Measurements from ENCODE around the gene HMCN2. TPM values are rescaled to one million over a fixed set of nuclear protein-coding genes. Genes with fewer than 3 reads are reported as not detected.

The HMCN2 gene
- 1 to 10 TPM; 3.7 to 3.9 TPM for total RNA-seq
- polyA plus RNA-seq (ENCODE audit: insufficient read length in 6 of 6), result 1 to 10 TPM in 1 of 6 donors, under 1 TPM in 5; 0.31 to 2.5 (median 0.51) TPM
- long read RNA-seq, donor 1, result 0 reads
- long read RNA-seq, donor 2, result 0 reads
- long read RNA-seq, donor 3, result 0 reads
- long read RNA-seq, donor 4, result 0 reads
- long read RNA-seq, donor 5, result 0 reads
- long read RNA-seq, donor 6, result 0 reads
- long read RNA-seq, donor 7, result 0 reads
- long read RNA-seq, donor 8, result 0 reads
- long read RNA-seq, donor 9, result 0 reads
- long read RNA-seq, donor 10, partial matches to known transcripts, result 0 of 1 reads
- long read RNA-seq, donor 10, other reads (novel, unspliced or antisense), result 1 of 1 reads
- long read RNA-seq, donor 11, result 0 reads
- long read RNA-seq, donor 12, result 0 reads

GRCh38 chr9:130265431-130266235, at the start of gene HMCN2:
Gene HMCN2 (plus strand): TSS chr9:130265760. CDS start chr9:130265879, 119 bp downstream.
- no peak for TF ChIP-seq CTCF (IDR thresholded peaks at IDR 0.05)
- peaks cover 33 to 79% of the 10 kb centered on the region in 2 donors for H3K27me3 ChIP-seq
- no peaks in the 10 kb centered on the region for H3K36me3 ChIP-seq
- DNase-seq (no peak), ATAC-seq (peak; percentile 42)
- intact Hi-C loops (cut with DNase I), result no loop called here
- no peak within 1 kb of the TSS for H3K27ac ChIP-seq
- peaks cover 0 to 23% of the 10 kb centered on the region in 2 donors for H3K4me1 ChIP-seq
- no peaks in the 10 kb centered on the region for H3K9me3 ChIP-seq
- H3K4me3 ChIP-seq, result peak within 1 kb of the TSS; percentile 17 to 23

GRCh38 chr9:130217838-130218237, 47.7 kb upstream of the HMCN2 start:
- Histone ChIP-seq H3K27me3 (no peaks in the 10 kb centered on the region), H3K36me3 (no peaks in the 10 kb centered on the region), H3K27ac (no peak overlapping the region), H3K4me1 (no peaks in the 10 kb centered on the region), H3K9me3 (no peaks in the 10 kb centered on the region), H3K4me3 (no peak overlapping the region)
- intact Hi-C loops (cut with DNase I), result no loop called here
- peak in 1 of 4 donors; percentile 31 for DNase-seq
- no peak for TF ChIP-seq CTCF (IDR thresholded peaks at IDR 0.05)
- no peak for ATAC-seq

GRCh38 chr9:130219661-130220096, 45.9 kb upstream of the HMCN2 start:
- Histone ChIP-seq H3K4me3 (no peak overlapping the region), H3K36me3 (no peaks in the 10 kb centered on the region), H3K27me3 (no peaks in the 10 kb centered on the region), H3K27ac (no peak overlapping the region), H3K4me1 (no peaks in the 10 kb centered on the region), H3K9me3 (no peaks in the 10 kb centered on the region)
- DNase-seq (peak in 1 of 4 donors; percentile 53), ATAC-seq (no peak)
- intact Hi-C loops (cut with DNase I), result no loop called here
- TF ChIP-seq CTCF (IDR thresholded peaks at IDR 0.05), result no peak

- H3K4me1 ChIP-seq, result no peaks in the 10 kb centered on the region
- intact Hi-C loops (cut with DNase I), result no loop called here
Observed at GRCh38 chr9:130220352-130220751, 45.2 kb upstream of the HMCN2 start.

More at GRCh38 chr9:130220352-130220751, 45.2 kb upstream of the HMCN2 start:
- Histone ChIP-seq H3K4me3 (no peak overlapping the region), H3K27ac (no peak overlapping the region), H3K9me3 (no peaks in the 10 kb centered on the region), H3K36me3 (no peaks in the 10 kb centered on the region), H3K27me3 (no peaks in the 10 kb centered on the region)
- ATAC-seq, result peak; percentile 55
- peak in 1 of 2 donors; percentile 13 for TF ChIP-seq CTCF (IDR thresholded peaks at IDR 0.05)
- peak in 3 of 4 donors; percentile 58 to 92 (median 86) for DNase-seq

Measured in left lung (tissue), 14 donors.